ENCODE data around the gene AGR2. TPM values are rescaled to one million over a fixed set of nuclear protein-coding genes. Genes with fewer than 3 reads are reported as not detected.

AGR2 gene
- total RNA-seq, 1 experiment from 2014 or later: 76.1 TPM

- H3K9me2 ChIP-seq (ENCODE audit: insufficient read depth): no peaks in the 10 kb centered on the region
- no peaks in the 10 kb centered on the region for H4K20me1 ChIP-seq (ENCODE audit: insufficient read depth)
- no peaks in the 10 kb centered on the region for H3K79me2 ChIP-seq (ENCODE audit: low read depth)
- no peak overlapping the region for H2AFZ ChIP-seq
- no peak overlapping the region for H3K27ac ChIP-seq
- H3F3A ChIP-seq (ENCODE audit: insufficient read depth, low read depth): 0 out of 2 replicates have a peak, but pooled peaks cover under 1% of the 10 kb centered on the region
- H3K4me3 ChIP-seq: no peak overlapping the region
- TF ChIP-seq EZH2 (IDR thresholded peaks at IDR 0.05; ENCODE audit: low read depth): no peak
- TF ChIP-seq, protein P1, sequence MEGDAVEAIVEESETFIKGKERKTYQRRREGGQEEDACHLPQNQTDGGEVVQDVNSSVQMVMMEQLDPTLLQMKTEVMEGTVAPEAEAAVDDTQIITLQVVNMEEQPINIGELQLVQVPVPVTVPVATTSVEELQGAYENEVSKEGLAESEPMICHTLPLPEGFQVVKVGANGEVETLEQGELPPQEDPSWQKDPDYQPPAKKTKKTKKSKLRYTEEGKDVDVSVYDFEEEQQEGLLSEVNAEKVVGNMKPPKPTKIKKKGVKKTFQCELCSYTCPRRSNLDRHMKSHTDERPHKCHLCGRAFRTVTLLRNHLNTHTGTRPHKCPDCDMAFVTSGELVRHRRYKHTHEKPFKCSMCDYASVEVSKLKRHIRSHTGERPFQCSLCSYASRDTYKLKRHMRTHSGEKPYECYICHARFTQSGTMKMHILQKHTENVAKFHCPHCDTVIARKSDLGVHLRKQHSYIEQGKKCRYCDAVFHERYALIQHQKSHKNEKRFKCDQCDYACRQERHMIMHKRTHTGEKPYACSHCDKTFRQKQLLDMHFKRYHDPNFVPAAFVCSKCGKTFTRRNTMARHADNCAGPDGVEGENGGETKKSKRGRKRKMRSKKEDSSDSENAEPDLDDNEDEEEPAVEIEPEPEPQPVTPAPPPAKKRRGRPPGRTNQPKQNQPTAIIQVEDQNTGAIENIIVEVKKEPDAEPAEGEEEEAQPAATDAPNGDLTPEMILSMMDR (conservative IDR thresholded peaks at IDR 0.05): no peak
- H3K4me1 ChIP-seq (replicated peaks; ENCODE audit: insufficient read depth): no peaks in the 10 kb centered on the region
- intact Hi-C loops (cut with micrococcal nuclease; ENCODE audit: unreplicated experiment): no loop called here
- no peaks in the 10 kb centered on the region for H3K27me3 ChIP-seq (ENCODE audit: insufficient read depth, low read depth)
- no peak overlapping the region for H3K4me2 ChIP-seq
- H3K9me3 ChIP-seq (ENCODE audit: insufficient read depth, low read depth): no peaks in the 10 kb centered on the region
- no TSS peak for BruUV-seq (replicated peaks)
- CTCF ChIA-PET: no interaction called here
- POLR2A ChIA-PET (ENCODE audit: unreplicated experiment): interaction anchor here (0.7 kb wide), 1 partner anchor 344 kb away, joined by 3 read pairs; no protein-coding TSS in a partner anchor
- 0 out of 2 replicates have a peak, but pooled peaks cover 9% of the 10 kb centered on the region for H3K36me3 ChIP-seq (ENCODE audit: low read depth)
- DNase-seq: no peak
Observed at GRCh38 chr7:16786257-16786656, 18.5 kb downstream of the AGR2 start.

- TF ChIP-seq EZH2 (IDR thresholded peaks at IDR 0.05; ENCODE audit: low read depth): no peak
- TF ChIP-seq, protein P1 (conservative IDR thresholded peaks at IDR 0.05): no peak
- no peak overlapping the region for H2AFZ ChIP-seq
- H3K79me2 ChIP-seq (ENCODE audit: low read depth): no peaks in the 10 kb centered on the region
- H3K4me2 ChIP-seq: no peak overlapping the region
- no peaks in the 10 kb centered on the region for H3F3A ChIP-seq (ENCODE audit: insufficient read depth, low read depth)
- no peaks in the 10 kb centered on the region for H3K9me3 ChIP-seq (ENCODE audit: insufficient read depth, low read depth)
- H4K20me1 ChIP-seq (ENCODE audit: insufficient read depth): no peaks in the 10 kb centered on the region
- H3K9me2 ChIP-seq (ENCODE audit: insufficient read depth): no peaks in the 10 kb centered on the region
- no peak overlapping the region for H3K4me3 ChIP-seq
- H3K4me1 ChIP-seq (replicated peaks; ENCODE audit: insufficient read depth): no peaks in the 10 kb centered on the region
- no TSS peak for BruUV-seq (replicated peaks)
- intact Hi-C loops (cut with micrococcal nuclease; ENCODE audit: unreplicated experiment): no loop called here
- POLR2A ChIA-PET (ENCODE audit: unreplicated experiment): interaction anchor here (0.7 kb wide), 1 partner anchor 344 kb away, joined by 3 read pairs; no protein-coding TSS in a partner anchor
- H3K27ac ChIP-seq: no peak overlapping the region
- no peaks in the 10 kb centered on the region for H3K27me3 ChIP-seq (ENCODE audit: insufficient read depth, low read depth)
- CTCF ChIA-PET: no interaction called here
- H3K36me3 ChIP-seq (ENCODE audit: low read depth): 0 out of 2 replicates have a peak, but pooled peaks cover 9% of the 10 kb centered on the region
- no peak for DNase-seq
Observed at GRCh38 chr7:16785846-16786245, 19.0 kb downstream of the AGR2 start.

DNA sequence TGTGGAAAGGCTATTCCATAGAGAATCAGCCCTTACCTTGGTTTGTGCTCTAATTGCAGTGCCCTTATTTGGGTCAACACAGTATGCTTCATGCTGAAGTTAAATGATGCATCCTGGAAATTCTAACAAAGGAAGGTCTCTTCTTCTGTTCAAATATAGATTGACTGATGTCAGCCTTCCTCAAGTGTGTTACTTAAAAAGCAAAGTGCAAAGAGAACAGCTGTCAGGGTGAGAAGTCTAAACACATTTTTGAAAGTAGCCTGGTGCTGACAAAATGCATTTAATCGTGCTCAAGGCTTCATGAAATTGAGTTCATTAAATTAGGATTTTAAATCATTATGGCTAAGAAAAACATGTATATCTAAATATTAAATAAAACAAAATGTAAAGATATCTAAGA, 19.5 kb downstream of the AGR2 start:
- no peak overlapping the region for H2AFZ ChIP-seq
- H3K4me3 ChIP-seq: no peak overlapping the region
- no peak overlapping the region for H3K4me2 ChIP-seq
- H3F3A ChIP-seq (ENCODE audit: insufficient read depth, low read depth): no peaks in the 10 kb centered on the region
- intact Hi-C loops (cut with micrococcal nuclease; ENCODE audit: unreplicated experiment): no loop called here
- no peak for DNase-seq
- no peaks in the 10 kb centered on the region for H3K27me3 ChIP-seq (ENCODE audit: insufficient read depth, low read depth)
- H3K4me1 ChIP-seq (replicated peaks; ENCODE audit: insufficient read depth): no peaks in the 10 kb centered on the region
- no peak overlapping the region for H3K27ac ChIP-seq
- H3K79me2 ChIP-seq (ENCODE audit: low read depth): no peaks in the 10 kb centered on the region
- H3K9me3 ChIP-seq (ENCODE audit: insufficient read depth, low read depth): no peaks in the 10 kb centered on the region
- BruUV-seq (replicated peaks): no TSS peak
- no peaks in the 10 kb centered on the region for H3K9me2 ChIP-seq (ENCODE audit: insufficient read depth)
- TF ChIP-seq, protein P1 (conservative IDR thresholded peaks at IDR 0.05): no peak
- no peak for TF ChIP-seq EZH2 (IDR thresholded peaks at IDR 0.05; ENCODE audit: low read depth)
- ChIA-PET CTCF (no interaction called here), POLR2A (ENCODE audit: unreplicated experiment) (no interaction called here)
- H3K36me3 ChIP-seq (ENCODE audit: low read depth): 0 out of 2 replicates have a peak, but pooled peaks cover 12% of the 10 kb centered on the region
- H4K20me1 ChIP-seq (ENCODE audit: insufficient read depth): no peaks in the 10 kb centered on the region

All from PC-9 (cell line).